Osteocyte (in vitro differentiated cells): ENCODE results near the gene EML1. TPM values are rescaled to one million over a fixed set of nuclear protein-coding genes. Genes with fewer than 3 reads are reported as not detected.
A peak's percentile ranks its signal among the peaks of the same experiment; 100 is the strongest.

Source experiments
- DNase-seq: peaks from one replicate; pipeline ENCODE4 v3.0.0; 2021; ENCODE audit warnings: mixed read lengths; ENCODE audit not compliant: unreplicated experiment; ENCODE audit errors: extremely low spot score
- H3K27ac Mint-ChIP-seq: one replicate; pipeline ENCODE4 v1.8.0; 2021; ENCODE audit warnings: mild to moderate bottlenecking, mixed read lengths; ENCODE audit not compliant: unreplicated experiment
- H3K27me3 Mint-ChIP-seq: one replicate; pipeline ENCODE4 v1.8.0; 2021; ENCODE audit warnings: mixed read lengths; ENCODE audit not compliant: unreplicated experiment
- H3K36me3 Mint-ChIP-seq: one replicate; pipeline ENCODE4 v1.8.0; 2021; ENCODE audit warnings: mixed read lengths; ENCODE audit not compliant: unreplicated experiment
- H3K4me1 Mint-ChIP-seq: one replicate; pipeline ENCODE4 v1.8.0; 2021; ENCODE audit warnings: mixed read lengths; ENCODE audit not compliant: unreplicated experiment
- H3K4me3 Mint-ChIP-seq: one replicate; pipeline ENCODE4 v1.8.0; 2021; ENCODE audit warnings: mild to moderate bottlenecking, moderate library complexity, mixed read lengths; ENCODE audit not compliant: unreplicated experiment
- H3K9me3 Mint-ChIP-seq: one replicate; pipeline ENCODE4 v1.8.0; 2021; ENCODE audit warnings: mixed read lengths; ENCODE audit not compliant: unreplicated experiment
- total RNA-seq: library from RNA; stranded (reverse); gene quantifications from 2 replicates; pipeline ENCODE4 v1.2.1, GENCODE V29; 2021
- TF ChIP-seq, protein P1 (sequence below): fragments of 200-600 bp; sonication (generic); IDR thresholded peaks from 2 replicates; pipeline ENCODE4 v1.5.0; 2021; ENCODE audit warnings: antibody characterized with exemption, mild to moderate bottlenecking, moderate library complexity

The EML1 gene
- total RNA-seq, 1 donor from 2014 or later: 34.8 TPM

DNA sequence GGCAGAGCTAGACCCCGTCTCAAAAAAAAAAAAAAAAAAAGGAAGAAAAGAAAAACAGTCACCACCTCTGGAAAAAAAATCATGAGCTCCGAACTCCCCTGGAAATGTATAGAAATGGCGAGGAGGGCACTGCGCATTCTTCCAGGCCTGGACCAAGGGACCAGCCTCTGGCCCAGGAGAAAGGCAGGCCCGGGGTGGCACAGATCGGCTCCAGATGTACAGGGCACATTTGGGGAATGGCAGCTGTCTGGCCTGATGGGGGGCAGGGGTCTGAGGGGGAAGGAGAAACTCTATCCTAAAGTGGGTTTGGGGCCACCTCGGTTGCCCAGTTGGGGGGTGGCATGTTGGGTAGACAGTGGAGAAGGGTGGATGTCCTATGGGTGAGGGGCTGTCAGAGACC, 46.0 kb upstream of the EML1 start:
- no peaks in the 10 kb centered on the region for H3K27me3 Mint-ChIP-seq
- H3K4me3 Mint-ChIP-seq: no peak overlapping the region
- peak overlapping the region; percentile 75 for H3K27ac Mint-ChIP-seq
- H3K36me3 Mint-ChIP-seq: no peaks in the 10 kb centered on the region
- peaks cover 62% of the 10 kb centered on the region for H3K4me1 Mint-ChIP-seq
- TF ChIP-seq, protein P1, sequence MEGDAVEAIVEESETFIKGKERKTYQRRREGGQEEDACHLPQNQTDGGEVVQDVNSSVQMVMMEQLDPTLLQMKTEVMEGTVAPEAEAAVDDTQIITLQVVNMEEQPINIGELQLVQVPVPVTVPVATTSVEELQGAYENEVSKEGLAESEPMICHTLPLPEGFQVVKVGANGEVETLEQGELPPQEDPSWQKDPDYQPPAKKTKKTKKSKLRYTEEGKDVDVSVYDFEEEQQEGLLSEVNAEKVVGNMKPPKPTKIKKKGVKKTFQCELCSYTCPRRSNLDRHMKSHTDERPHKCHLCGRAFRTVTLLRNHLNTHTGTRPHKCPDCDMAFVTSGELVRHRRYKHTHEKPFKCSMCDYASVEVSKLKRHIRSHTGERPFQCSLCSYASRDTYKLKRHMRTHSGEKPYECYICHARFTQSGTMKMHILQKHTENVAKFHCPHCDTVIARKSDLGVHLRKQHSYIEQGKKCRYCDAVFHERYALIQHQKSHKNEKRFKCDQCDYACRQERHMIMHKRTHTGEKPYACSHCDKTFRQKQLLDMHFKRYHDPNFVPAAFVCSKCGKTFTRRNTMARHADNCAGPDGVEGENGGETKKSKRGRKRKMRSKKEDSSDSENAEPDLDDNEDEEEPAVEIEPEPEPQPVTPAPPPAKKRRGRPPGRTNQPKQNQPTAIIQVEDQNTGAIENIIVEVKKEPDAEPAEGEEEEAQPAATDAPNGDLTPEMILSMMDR: no peak
- no peaks in the 10 kb centered on the region for H3K9me3 Mint-ChIP-seq
- no peak for DNase-seq

DNA sequence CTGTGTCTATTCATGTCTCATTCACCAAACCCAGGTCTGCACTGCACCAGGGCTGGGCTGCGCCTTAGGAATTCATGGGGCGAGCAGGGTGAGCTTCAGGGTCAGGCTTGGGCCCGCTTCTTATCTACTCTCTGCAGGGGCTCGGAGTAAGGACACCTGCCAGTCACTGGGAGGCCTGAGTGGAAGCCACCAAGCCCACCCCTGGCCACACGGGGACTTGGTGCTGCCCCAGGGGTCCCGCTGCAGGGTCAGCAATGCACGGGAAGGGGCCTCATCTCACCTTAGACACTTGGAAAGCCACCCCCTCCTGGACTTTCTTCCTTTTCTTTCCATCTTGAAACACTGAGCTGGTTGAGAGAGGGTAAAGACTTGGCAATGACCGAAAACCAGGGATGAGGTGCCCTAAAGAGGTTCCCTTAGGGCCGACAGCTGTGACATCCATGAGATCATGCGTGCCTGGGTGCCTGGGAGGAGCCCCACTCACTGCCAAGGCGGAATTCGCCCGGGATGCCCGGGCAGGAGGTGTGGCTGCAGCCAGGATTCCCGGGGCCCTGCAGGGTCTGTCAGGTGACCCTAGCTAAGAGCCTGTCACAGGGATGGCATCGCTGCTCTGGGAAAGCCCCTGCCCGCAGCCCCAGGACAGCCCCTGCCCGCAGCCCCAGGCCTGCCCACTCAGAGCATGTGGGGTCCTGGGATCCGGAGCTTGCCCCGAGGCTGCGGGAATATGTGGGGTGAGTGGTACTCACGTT, 45.5 kb upstream of the EML1 start:
- TF ChIP-seq, protein P1: no peak
- Mint-ChIP-seq H3K9me3 (no peaks in the 10 kb centered on the region), H3K4me1 (peaks cover 68% of the 10 kb centered on the region), H3K4me3 (no peak overlapping the region), H3K27ac (no peak overlapping the region), H3K27me3 (no peaks in the 10 kb centered on the region), H3K36me3 (no peaks in the 10 kb centered on the region)
- no peak for DNase-seq

- no peaks in the 10 kb centered on the region for H3K9me3 Mint-ChIP-seq
- H3K27me3 Mint-ChIP-seq: no peaks in the 10 kb centered on the region
- DNase-seq: no peak
- H3K27ac Mint-ChIP-seq: no peak overlapping the region
- TF ChIP-seq, protein P1: no peak
- H3K36me3 Mint-ChIP-seq: no peaks in the 10 kb centered on the region
- peaks cover 73% of the 10 kb centered on the region for H3K4me1 Mint-ChIP-seq
- H3K4me3 Mint-ChIP-seq: no peak overlapping the region
These were observed 44.7 kb upstream of the EML1 start for GRCh38 chr14:99748529-99748928.

DNA sequence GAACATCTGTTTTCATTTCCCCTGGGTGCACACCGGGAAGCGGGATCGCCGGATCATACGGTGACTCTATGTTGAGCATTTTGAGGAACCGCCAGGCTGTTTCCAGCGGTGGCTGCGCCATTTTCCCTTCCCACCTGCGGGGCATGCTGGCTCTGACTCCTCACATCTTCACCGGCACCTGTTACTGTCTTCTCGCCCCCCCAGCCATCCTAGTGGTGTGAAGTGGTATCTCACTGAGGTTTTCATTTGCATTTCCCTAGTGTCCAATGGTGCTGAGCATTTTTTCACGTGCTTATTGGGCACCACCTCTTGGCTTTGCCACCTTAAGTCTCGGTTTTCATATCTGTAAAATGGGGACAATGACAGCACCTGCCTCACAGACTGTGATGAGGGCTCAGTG, 44.1 kb upstream of the EML1 start:
- H3K4me3 Mint-ChIP-seq: no peak overlapping the region
- H3K27me3 Mint-ChIP-seq: no peaks in the 10 kb centered on the region
- no peaks in the 10 kb centered on the region for H3K9me3 Mint-ChIP-seq
- DNase-seq: no peak
- no peaks in the 10 kb centered on the region for H3K36me3 Mint-ChIP-seq
- TF ChIP-seq, protein P1: peak; percentile 29
- no peak overlapping the region for H3K27ac Mint-ChIP-seq
- peaks cover 74% of the 10 kb centered on the region for H3K4me1 Mint-ChIP-seq

DNA sequence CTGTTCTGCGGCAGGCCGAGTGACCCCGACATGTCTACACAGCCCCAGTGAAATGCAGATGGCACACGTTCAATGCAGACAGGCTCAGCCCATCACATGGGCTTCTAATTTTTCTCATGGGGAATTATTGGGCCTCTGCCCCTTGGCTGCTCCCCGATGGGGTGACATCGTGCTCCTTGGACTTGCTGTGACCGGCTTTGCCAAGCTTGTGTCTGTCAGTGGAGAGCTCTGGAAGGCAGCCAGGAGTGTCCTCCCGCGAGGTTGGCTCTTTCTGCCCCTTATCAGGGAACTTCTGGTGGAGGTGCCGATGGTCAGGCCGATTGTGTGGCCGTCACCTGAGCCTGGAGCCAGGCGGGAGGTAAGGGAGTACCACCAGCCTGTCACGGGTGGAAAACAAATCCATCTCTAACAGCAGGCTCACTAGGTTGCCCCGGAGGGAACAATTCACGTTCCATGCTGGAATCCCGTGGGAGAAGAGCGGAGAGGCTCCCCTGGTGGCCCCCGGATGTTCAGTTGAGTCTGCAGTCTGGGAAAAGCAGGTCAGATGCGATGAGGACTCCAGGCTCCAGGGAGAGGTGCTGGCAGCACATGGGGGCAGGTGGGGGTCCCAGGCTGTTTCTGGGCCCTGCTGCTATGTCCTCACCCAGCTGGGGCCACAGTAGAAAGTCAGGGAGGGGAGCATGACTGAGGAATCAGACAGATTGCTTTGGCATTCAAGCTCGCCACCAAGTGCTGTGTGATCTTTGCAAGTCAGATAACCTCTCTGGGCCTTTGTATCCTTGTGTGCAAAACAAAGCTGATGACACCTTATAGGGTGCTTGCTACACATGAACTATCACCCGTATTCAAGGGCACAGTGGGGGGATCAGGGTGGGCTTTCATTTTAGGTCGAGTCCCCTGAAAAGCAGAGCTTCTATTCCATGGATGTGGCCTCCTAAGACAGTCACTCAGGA, 43.2 kb upstream of the EML1 start:
- no peaks in the 10 kb centered on the region for H3K9me3 Mint-ChIP-seq
- peak overlapping the region; percentile 23 for H3K27ac Mint-ChIP-seq
- no peak overlapping the region for H3K4me3 Mint-ChIP-seq
- no peak for DNase-seq
- TF ChIP-seq, protein P1: no peak
- H3K36me3 Mint-ChIP-seq: no peaks in the 10 kb centered on the region
- peaks cover 74% of the 10 kb centered on the region for H3K4me1 Mint-ChIP-seq
- no peaks in the 10 kb centered on the region for H3K27me3 Mint-ChIP-seq
